ENCODE data around the gene LPAR2.

Gene LPAR2

DNA sequence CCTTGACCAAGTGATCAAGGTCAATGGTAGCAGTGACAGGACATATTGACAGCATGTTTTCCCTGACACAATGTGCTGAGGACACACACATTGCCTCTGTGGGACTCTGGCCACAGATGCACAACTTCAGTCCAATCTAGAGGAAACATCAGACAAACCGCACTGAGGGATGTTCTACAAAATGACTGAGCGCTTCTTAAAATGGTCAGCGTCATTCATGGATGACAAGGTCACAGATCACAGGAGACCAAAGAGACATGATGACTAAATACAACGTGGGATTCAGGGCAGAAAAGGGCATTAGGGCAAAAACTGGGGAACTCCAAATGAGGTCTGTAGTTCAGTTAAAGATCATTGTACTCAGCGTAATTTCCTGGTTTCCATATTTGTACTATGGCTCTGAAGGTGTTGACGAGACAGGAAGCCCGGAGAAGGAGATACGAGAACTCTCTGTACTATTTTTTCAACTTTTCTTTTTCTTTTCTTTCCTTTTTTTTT, 30.2 kb downstream of the LPAR2 start:
- peak in 1 of 3 donors; percentile 47 for DNase-seq (ENCODE audit: low read depth in 3 of 3)

DNA sequence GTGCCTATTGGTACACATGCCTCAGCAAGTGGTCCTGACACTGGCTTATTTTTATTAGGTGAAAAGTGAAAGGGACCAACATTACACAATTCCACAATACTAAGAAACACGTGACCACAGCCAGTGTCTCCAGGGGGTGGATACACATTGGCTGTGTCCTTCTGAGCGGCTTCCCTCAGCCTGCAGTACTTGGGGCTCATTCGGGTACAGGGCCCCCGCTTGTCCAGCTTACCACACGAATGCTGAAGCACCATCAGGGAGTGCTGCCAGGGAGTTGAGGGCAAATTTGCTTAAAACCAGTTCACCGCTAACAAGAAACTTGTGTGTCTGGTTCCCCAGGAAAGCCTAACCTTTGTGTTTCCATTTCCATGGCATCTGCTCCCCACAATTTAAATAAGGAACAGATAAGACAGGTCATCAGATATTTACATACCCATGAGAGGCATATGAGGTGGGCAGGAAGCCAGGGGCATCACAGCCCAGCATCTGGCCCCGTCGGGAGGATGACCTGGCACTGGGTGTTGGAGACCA, 32.8 kb downstream of the LPAR2 start:
- no peak for DNase-seq (ENCODE audit: low read depth in 3 of 3)

GRCh38 chr19:19594381-19594780, 33.6 kb downstream of the LPAR2 start:
- DNase-seq (ENCODE audit: low read depth in 3 of 3), result no peak

DNA sequence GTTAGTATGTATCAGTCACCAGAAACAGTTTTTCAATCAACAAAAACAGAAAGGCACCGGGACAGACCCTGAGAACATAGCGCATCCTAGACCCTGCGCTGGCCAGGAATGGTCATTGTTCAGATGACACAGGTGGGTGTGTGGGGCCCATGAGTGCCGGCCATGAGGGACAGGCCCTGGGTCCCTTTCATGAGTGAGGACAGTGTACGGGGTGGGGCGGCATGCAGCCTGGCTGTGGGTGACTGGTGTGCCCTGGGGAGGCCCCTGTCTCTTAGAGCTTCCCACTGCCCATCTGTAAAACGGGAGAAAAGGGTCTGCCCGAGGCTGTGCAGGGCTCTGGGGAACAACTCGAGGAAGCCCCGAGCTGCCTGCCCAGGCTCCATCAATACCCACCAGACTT, 35.3 kb downstream of the LPAR2 start:
- no peak for DNase-seq (ENCODE audit: low read depth in 3 of 3)

DNA sequence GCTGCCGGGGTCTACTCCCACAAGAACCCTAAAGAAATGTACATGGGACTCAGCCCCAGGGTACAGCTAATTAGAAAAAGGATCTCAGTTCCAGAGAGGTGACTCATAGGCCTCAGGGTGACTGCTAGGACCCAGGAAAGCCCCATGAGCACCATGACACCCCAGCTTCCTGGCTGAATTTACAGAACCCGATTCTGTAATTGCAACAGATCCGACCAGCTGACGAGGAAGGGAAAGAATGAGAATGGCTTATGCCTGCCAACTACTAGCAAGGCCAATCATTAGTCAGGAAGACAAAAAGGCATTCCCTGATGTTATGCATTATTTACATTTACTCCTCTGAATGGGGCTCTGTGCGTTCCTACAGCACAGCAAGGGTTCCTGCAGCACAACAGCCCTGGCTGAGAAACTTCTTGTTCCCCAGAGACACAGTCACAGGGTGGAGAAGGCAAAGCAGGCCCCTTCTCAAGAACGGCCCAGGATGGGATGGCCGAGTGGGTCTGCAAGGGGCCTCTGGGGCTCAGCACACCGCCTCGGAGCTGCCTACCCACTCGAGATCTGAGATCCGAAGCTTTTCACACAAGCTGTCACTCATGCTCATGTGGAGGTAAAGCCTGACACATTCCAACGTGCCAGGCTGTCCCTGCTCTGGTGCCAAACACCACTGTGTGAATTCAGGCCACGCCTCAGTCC, 36.7 kb downstream of the LPAR2 start:
- peak; percentile 48 to 64 (median 59) for DNase-seq (ENCODE audit: low read depth in 3 of 3)

DNA sequence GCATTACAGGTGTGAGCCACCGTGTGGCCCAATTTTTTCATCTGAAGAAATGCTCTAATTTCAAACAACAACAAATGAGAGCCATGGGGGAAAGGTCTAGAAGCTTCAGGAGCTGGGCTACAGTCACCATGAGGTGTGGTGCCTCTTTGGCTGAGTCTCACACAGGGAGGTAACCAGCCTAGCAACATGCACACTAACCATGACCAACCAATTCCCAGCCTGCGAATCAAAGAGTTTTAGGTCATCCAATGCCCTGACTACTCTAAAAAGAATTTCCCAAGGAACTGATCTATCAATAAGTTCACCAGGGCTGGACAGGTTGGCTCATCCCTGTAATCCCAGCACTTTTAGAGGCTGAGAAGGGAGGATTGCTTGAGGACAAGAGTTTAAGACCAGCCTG, 39.5 kb downstream of the LPAR2 start:
- no peak for DNase-seq (ENCODE audit: low read depth in 3 of 3)

DNA sequence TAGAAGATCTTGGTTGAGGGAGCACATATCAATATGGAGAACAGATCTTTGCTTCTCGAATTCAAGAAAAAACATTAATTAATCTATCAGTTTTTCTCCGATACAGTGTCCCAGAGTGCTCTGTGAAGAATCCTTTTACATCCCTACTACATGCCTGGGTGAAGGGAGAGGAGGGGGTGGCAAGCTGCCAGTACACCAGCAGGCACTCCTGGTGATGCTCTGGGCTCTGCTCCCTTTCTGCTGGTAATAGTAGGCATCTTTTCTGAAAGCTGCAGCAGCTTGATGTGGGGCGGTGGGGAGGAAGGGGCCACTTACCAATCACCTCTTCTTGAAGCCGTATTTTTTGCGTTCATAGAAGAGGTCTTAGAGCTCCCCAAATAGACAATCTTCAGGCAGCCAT, 40.2 kb downstream of the LPAR2 start:
- no peak for DNase-seq (ENCODE audit: low read depth in 3 of 3)

- no peak for DNase-seq (ENCODE audit: low read depth in 3 of 3)
Measured at GRCh38 chr19:19584356-19584755, 43.7 kb downstream of the LPAR2 start.

DNA sequence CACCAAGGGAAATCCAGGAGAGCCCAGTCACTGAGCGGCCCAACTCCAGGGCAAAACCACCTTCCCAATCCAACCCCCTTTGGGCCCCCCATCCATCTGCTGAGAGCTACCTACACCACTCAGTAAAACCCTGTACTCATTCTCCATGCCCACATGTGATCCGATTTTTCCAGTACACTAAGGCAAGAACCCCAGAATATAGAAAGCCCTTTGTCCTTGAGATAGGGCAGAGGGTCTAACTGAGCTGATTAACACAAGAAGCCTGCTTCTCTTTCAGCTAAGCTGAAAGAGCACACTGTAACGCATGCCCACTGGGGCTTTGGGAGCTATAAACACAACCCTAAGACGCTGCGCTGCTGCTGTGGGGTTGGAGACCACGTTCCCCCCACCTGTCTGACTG, 45.5 kb downstream of the LPAR2 start:
- no peak for DNase-seq (ENCODE audit: low read depth in 3 of 3)

GRCh38 chr19:19581391-19581790, 46.6 kb downstream of the LPAR2 start:
- DNase-seq (ENCODE audit: low read depth in 3 of 3), result no peak

- DNase-seq (ENCODE audit: low read depth in 3 of 3), result no peak
Measured at GRCh38 chr19:19580418-19580817, 47.6 kb downstream of the LPAR2 start.

GRCh38 chr19:19579533-19580361, 48.3 kb downstream of the LPAR2 start:
- no peak for DNase-seq (ENCODE audit: low read depth in 3 of 3)

GRCh38 chr19:19578252-19578651, 49.8 kb downstream of the LPAR2 start:
- no peak for DNase-seq (ENCODE audit: low read depth in 3 of 3)

DNA sequence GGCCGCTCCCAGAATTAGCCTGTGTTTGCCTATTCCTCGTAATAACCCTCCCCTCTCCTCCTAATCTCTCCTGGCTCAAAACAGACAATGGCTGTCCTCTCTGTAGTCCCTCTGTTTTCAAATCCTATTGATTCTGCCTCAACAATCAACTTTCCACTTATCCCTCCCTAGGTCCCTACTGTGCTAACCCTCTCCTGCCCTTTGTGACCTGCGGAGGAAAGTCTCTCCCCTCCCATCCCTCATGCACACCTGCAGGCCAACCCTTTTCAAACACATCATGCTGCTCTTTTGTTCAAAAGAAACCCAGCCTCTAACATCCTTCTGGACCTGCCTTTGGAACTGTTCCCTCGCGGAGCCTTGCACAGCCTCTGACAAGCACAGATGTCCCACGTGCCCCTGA, 52.6 kb downstream of the LPAR2 start:
- no peak for DNase-seq (ENCODE audit: low read depth in 3 of 3)

All from stimulated activated CD4-positive, alpha-beta T cell treated with anti-CD3 and anti-CD28 coated beads, TNF-alpha, amount 100 ng/mL, for 48 hours (primary cell).